Natural killer cell (primary cell): ENCODE results near the gene CCL19. TPM values are rescaled to one million over a fixed set of nuclear protein-coding genes. Genes with fewer than 3 reads are reported as not detected.

Source experiments
- ATAC-seq, 3 donors: fragments of 150-1000 bp in 2 of 3; fragments of 200-7000 bp in 1 of 3; cut with Tn5 transposase; 1 replicate in 1 of 3; 2 replicates in 2 of 3; pipeline ENCODE4 v1.10.0; 2021; ENCODE audit warnings: mild to moderate bottlenecking in 2 of 3, moderate library complexity in 2 of 3
- DNase-seq, 2 donors: peaks; one replicate each; pipeline versions ENCODE4 v3.0.0 to v3.0.0-alpha.2; 2013 to 2021; ENCODE audit warnings: mixed read lengths in 1 of 2
- H3K27ac ChIP-seq: one replicate; pipeline ENCODE4 v1.5.1; 2013; ENCODE audit warnings: mild to moderate bottlenecking, low read length
- H3K27me3 ChIP-seq: one replicate; pipeline ENCODE4 v1.6.1; 2013; ENCODE audit warnings: low read length; ENCODE audit not compliant: control insufficient read depth, insufficient read depth
- H3K36me3 ChIP-seq: one replicate; pipeline ENCODE4 v1.6.1; 2013; ENCODE audit warnings: low read length; ENCODE audit not compliant: control insufficient read depth, insufficient read depth
- H3K4me1 ChIP-seq: one replicate; pipeline ENCODE4 v1.6.1; 2013; ENCODE audit warnings: low read length; ENCODE audit not compliant: control insufficient read depth, insufficient read depth
- H3K4me3 ChIP-seq: one replicate; pipeline ENCODE4 v1.5.1; 2013; ENCODE audit warnings: low read length
- H3K9me3 ChIP-seq: one replicate; pipeline ENCODE4 v1.6.1; 2013; ENCODE audit warnings: low read length; ENCODE audit not compliant: control insufficient read depth, insufficient read depth
- H3K27ac Mint-ChIP-seq, 2 donors: one replicate each; pipeline ENCODE4 v1.8.0; 2022; ENCODE audit warnings: mild to moderate bottlenecking in 2 of 2, mixed read lengths in 2 of 2, moderate library complexity in 1 of 2
- H3K27me3 Mint-ChIP-seq, 2 donors: one replicate each; pipeline ENCODE4 v1.8.0; 2022; ENCODE audit warnings: low read depth in 2 of 2, mixed read lengths in 2 of 2
- H3K36me3 Mint-ChIP-seq: one replicate; pipeline ENCODE4 v1.8.0; 2022; ENCODE audit warnings: mixed read lengths
- H3K4me1 Mint-ChIP-seq, 2 donors: one replicate each; pipeline ENCODE4 v1.8.0; 2022; ENCODE audit warnings: mixed read lengths in 2 of 2
- H3K4me3 Mint-ChIP-seq: one replicate; pipeline ENCODE4 v1.8.0; 2022; ENCODE audit warnings: mild to moderate bottlenecking, moderate library complexity, mixed read lengths
- H3K9me3 Mint-ChIP-seq, 2 donors: one replicate each; pipeline ENCODE4 v1.8.0; 2022; ENCODE audit warnings: mixed read lengths in 2 of 2
- CTCF ChIP-seq: fragments of 200-600 bp; IDR thresholded peaks from one replicate; pipeline ENCODE4 v1.8.0; 2022; ENCODE audit warnings: antibody characterized with exemption
- WGBS: methylation state at CpG from one replicate; pipeline ENCODE4 v1.1.7; 2013; ENCODE audit warnings: missing lambda C conversion rate; ENCODE audit not compliant: insufficient coverage; 5-methylcytosine and 5-hydroxymethylcytosine counted together
- intact Hi-C: fragments of 100-400 bp; cut with micrococcal nuclease; formaldehyde crosslinking; loops from one replicate; pipeline ENCODE4 v1.14.2; 2022
- total RNA-seq, 4 donors: library from RNA; stranded (reverse); fragments of 120-200 nt in 1 of 4; gene quantifications; one replicate each; pipeline versions ENCODE4 v1.2.3 to v1.2.4, GENCODE V29; 2013 to 2022

CCL19 gene
- total RNA-seq, 3 donors from 2014 or later (not counting 1 experiment from before 2014, with no cell fraction given), result not detected

DNA sequence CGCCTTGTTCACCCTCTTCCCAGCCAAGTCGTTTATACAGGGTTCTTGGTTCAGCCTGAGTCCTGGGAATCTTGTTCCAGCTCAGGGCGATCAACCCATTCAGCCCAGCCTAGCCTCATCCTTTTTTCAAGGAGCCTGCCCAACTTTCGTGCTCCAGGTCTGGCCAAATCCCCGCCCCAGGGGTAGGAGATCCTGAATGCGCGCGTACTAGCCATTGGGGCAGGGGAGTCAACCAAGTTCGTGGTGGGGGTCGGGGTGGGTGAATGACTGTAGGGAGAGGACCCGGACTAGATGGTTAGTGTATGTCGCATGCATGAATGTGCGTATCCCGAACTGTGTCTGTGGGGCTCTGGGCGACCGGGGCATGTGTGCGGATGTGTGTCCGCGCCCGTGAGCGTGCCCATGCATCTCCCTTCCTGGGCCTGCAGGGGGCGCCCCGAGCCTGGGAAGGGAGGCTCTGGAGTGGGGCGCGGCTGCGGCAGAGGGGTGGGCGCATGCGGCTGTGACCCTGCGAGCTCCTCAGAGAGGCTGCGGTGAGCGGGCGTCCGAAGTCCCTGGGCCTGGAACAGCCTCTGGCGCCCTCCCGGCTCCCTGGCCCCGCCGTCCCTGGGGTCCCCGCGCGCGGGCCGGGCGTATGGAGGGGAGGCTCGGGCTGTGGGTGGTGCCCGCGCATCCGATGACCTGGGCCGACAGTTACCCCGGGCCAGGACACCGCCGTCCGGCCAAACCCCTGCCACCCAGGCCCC lies 10.1 kb upstream of the CCL19 start:
- peaks cover 14 to 20% of the 10 kb centered on the region in 2 donors for H3K27me3 Mint-ChIP-seq
- no peak overlapping the region for H3K27ac ChIP-seq
- peak; percentile 73 to 84 for DNase-seq
- H3K4me1 ChIP-seq, result peaks cover 11% of the 10 kb centered on the region
- no peaks in the 10 kb centered on the region for H3K36me3 Mint-ChIP-seq
- peak overlapping the region in 1 of 2 donors; percentile 59 for H3K27ac Mint-ChIP-seq
- peaks cover 5 to 21% of the 10 kb centered on the region in 2 donors for H3K4me1 Mint-ChIP-seq
- H3K36me3 ChIP-seq, result no peaks in the 10 kb centered on the region
- no peaks in the 10 kb centered on the region for H3K9me3 Mint-ChIP-seq
- WGBS, result 13% methylated on average over 52 of the region's 52 CpGs
- peak; percentile 70 for TF ChIP-seq CTCF
- intact Hi-C loops, result no loop called here
- H3K27me3 ChIP-seq, result peaks cover 8% of the 10 kb centered on the region
- ATAC-seq, result peak; percentile 82 to 87 (median 87)
- peak overlapping the region; percentile 67 for H3K4me3 Mint-ChIP-seq
- no peaks in the 10 kb centered on the region for H3K9me3 ChIP-seq
- peak overlapping the region; percentile 33 for H3K4me3 ChIP-seq

GRCh38 chr9:34694811-34695210 lies 3.7 kb upstream of the CCL19 start:
- Histone ChIP-seq H3K9me3 (no peaks in the 10 kb centered on the region), H3K27me3 (no peaks in the 10 kb centered on the region), H3K27ac (no peak overlapping the region), H3K4me1 (no peaks in the 10 kb centered on the region), H3K36me3 (no peaks in the 10 kb centered on the region), H3K4me3 (no peak overlapping the region)
- Mint-ChIP-seq H3K4me1 (no peaks in the 10 kb centered on the region), H3K9me3 (no peaks in the 10 kb centered on the region), H3K4me3 (no peak overlapping the region), H3K27ac (no peak overlapping the region), H3K27me3 (peaks cover 5 to 16% of the 10 kb centered on the region in 2 donors), H3K36me3 (no peaks in the 10 kb centered on the region)
- DNase-seq, result no peak
- intact Hi-C loops, result no loop called here
- no peak for TF ChIP-seq CTCF
- ATAC-seq, result no peak

DNA sequence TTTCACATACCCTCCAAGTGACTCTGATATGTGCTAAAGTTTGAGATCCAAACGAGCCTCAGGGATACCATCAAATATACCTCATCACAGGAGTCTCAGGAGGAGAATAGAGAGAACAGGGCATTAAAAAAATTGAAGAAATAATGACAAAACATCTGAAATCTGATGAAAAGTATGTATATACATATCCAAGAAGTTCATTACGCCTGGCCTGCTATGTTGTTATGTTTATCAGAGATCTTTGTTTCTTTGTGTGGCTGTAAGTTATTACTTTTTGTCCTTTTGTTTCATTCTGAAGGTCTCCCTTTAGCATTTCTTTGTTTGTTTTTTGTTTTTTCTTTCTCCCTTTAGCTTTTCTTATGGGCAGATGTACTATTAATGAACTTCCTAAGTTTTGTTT lies 2.5 kb upstream of the CCL19 start:
- Mint-ChIP-seq H3K9me3 (no peaks in the 10 kb centered on the region), H3K27ac (no peak overlapping the region), H3K27me3 (peaks cover 0 to 8% of the 10 kb centered on the region in 2 donors), H3K4me1 (no peaks in the 10 kb centered on the region), H3K36me3 (no peaks in the 10 kb centered on the region), H3K4me3 (no peak overlapping the region)
- no peak for DNase-seq
- no peak overlapping the region for H3K27ac ChIP-seq
- 91% methylated on average over 1 of the region's 2 CpGs for WGBS
- TF ChIP-seq CTCF, result no peak
- H3K9me3 ChIP-seq, result no peaks in the 10 kb centered on the region
- intact Hi-C loops, result no loop called here
- H3K27me3 ChIP-seq, result no peaks in the 10 kb centered on the region
- no peaks in the 10 kb centered on the region for H3K4me1 ChIP-seq
- H3K36me3 ChIP-seq, result no peaks in the 10 kb centered on the region
- no peak for ATAC-seq
- H3K4me3 ChIP-seq, result no peak overlapping the region

GRCh38 chr9:34691936-34692315 lies 850 bp upstream of the CCL19 start:
- TF ChIP-seq CTCF, result no peak
- intact Hi-C loops, result no loop called here
- peaks cover 0 to 8% of the 10 kb centered on the region in 2 donors for H3K27me3 Mint-ChIP-seq
- no peaks in the 10 kb centered on the region for H3K36me3 ChIP-seq
- H3K27ac ChIP-seq, result no peak overlapping the region
- no peaks in the 10 kb centered on the region for H3K36me3 Mint-ChIP-seq
- H3K4me3 Mint-ChIP-seq, result no peak overlapping the region
- no peaks in the 10 kb centered on the region for H3K9me3 Mint-ChIP-seq
- ATAC-seq (no peak), DNase-seq (no peak)
- no peak overlapping the region for H3K27ac Mint-ChIP-seq
- H3K4me3 ChIP-seq, result no peak overlapping the region
- H3K4me1 Mint-ChIP-seq, result no peaks in the 10 kb centered on the region
- H3K4me1 ChIP-seq, result no peaks in the 10 kb centered on the region
- no peaks in the 10 kb centered on the region for H3K27me3 ChIP-seq
- WGBS, result 100% methylated on average over 2 of the region's 5 CpGs
- no peaks in the 10 kb centered on the region for H3K9me3 ChIP-seq
